Measurements from ENCODE around the gene PPT1.
A peak's percentile ranks its signal among the peaks of the same experiment; 100 is the strongest.
"Not testable (repeated sequence)": the region's sequence is repeated elsewhere in the genome, so short reads cannot be mapped to it uniquely, and the experiment has no call there.

Gene PPT1

GRCh38 chr1:40053138-40053887 is 43.7 kb downstream of the PPT1 start:
- no peak for DNase-seq

GRCh38 chr1:40050863-40051262 is 46.2 kb downstream of the PPT1 start:
- no peak for DNase-seq

- DNase-seq: peak; percentile 53
These were observed 47.3 kb downstream of the PPT1 start for GRCh38 chr1:40049725-40050124.

- no peak for DNase-seq
These were observed 49.3 kb downstream of the PPT1 start for GRCh38 chr1:40047769-40048168.

- no peak for DNase-seq
These were observed 49.8 kb downstream of the PPT1 start for GRCh38 chr1:40047276-40047675.

- no peak for DNase-seq
These were observed 51.3 kb downstream of the PPT1 start for GRCh38 chr1:40045766-40046165.

- DNase-seq: no peak
These were observed 51.9 kb downstream of the PPT1 start for GRCh38 chr1:40045182-40045581.

- no peak for DNase-seq
These were observed 52.9 kb downstream of the PPT1 start for GRCh38 chr1:40044110-40044509.

GRCh38 chr1:40042341-40042740 is 54.7 kb downstream of the PPT1 start:
- peak; percentile 54 for DNase-seq

GRCh38 chr1:40041466-40041838 is 55.6 kb downstream of the PPT1 start:
- no peak for DNase-seq

- peak; percentile 99 for DNase-seq
These were observed 56.3 kb downstream of the PPT1 start, which contains the start of gene CAP1 for GRCh38 chr1:40040511-40041465. CAP1 (plus strand) TSS chr1:40040729; CDS start chr1:40059347, 18,618 bp downstream.

GRCh38 chr1:40039757-40040510 is 57.1 kb downstream of the PPT1 start:
- DNase-seq: peak; percentile 95

- no peak for DNase-seq
These were observed 57.8 kb downstream of the PPT1 start for GRCh38 chr1:40039245-40039756.

- DNase-seq: no peak
These were observed 58.4 kb downstream of the PPT1 start for GRCh38 chr1:40038697-40039096.

- not testable (repeated sequence) for DNase-seq
These were observed 59.8 kb downstream of the PPT1 start for GRCh38 chr1:40037254-40037653.

- peak; percentile 71 for DNase-seq
These were observed 60.5 kb downstream of the PPT1 start for GRCh38 chr1:40036574-40036973.

- DNase-seq: no peak
These were observed 62.2 kb downstream of the PPT1 start for GRCh38 chr1:40034869-40035268.

- peak; percentile 53 for DNase-seq
These were observed 64.7 kb downstream of the PPT1 start for GRCh38 chr1:40032240-40032891.

GRCh38 chr1:40030528-40031135 is 66.4 kb downstream of the PPT1 start:
- no peak for DNase-seq

- no peak for DNase-seq
These were observed 67.4 kb downstream of the PPT1 start for GRCh38 chr1:40029608-40030007.

GRCh38 chr1:40027647-40028046 is 69.4 kb downstream of the PPT1 start:
- no peak for DNase-seq

- DNase-seq: no peak
These were observed 72.4 kb downstream of the PPT1 start for GRCh38 chr1:40024671-40025070.
